Measurements from ENCODE around the gene LIF.
"Not testable (repeated sequence)": the region's sequence is repeated elsewhere in the genome, so short reads cannot be mapped to it uniquely, and the experiment has no call there.

LIF gene

DNA sequence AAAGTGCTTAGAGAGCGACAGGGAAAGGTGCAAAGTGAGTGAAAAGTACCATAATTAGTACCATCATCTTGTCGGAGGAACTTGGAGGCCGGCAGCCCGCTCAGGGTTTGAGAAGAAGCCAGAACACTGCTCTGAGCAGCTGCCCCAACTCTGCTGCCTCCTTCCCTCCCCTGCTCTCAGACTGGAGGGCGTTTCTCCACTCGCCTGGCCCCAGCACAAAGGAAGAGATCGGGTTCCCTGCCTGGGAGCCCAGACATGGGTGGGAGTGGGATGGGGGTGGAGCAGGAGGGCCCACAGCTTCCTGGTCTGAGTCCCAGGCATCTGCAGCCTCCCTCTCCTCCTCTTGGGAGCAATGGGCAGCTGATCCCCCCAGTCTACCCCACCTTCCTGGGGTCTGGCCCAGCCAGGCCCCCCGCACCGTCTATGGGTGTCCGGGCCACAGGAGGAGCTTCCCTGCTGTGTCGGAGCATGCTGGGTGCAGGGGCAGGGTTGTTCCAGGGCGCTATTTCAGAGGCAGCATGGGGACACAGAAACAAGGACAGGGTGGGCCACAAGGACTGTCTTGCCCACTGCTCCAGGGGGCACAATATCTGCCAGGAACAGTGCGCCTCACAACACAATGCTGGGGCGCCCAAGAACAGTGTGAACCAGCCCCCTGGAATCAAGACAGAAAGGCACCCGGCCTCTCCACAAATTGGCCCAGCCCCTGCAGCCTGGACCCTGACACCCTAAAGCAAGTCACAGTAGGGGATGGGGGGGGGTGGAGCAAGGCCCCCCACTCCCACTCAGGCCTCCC lies 4.8 kb downstream of the LIF start:
- DNase-seq: no peak

DNA sequence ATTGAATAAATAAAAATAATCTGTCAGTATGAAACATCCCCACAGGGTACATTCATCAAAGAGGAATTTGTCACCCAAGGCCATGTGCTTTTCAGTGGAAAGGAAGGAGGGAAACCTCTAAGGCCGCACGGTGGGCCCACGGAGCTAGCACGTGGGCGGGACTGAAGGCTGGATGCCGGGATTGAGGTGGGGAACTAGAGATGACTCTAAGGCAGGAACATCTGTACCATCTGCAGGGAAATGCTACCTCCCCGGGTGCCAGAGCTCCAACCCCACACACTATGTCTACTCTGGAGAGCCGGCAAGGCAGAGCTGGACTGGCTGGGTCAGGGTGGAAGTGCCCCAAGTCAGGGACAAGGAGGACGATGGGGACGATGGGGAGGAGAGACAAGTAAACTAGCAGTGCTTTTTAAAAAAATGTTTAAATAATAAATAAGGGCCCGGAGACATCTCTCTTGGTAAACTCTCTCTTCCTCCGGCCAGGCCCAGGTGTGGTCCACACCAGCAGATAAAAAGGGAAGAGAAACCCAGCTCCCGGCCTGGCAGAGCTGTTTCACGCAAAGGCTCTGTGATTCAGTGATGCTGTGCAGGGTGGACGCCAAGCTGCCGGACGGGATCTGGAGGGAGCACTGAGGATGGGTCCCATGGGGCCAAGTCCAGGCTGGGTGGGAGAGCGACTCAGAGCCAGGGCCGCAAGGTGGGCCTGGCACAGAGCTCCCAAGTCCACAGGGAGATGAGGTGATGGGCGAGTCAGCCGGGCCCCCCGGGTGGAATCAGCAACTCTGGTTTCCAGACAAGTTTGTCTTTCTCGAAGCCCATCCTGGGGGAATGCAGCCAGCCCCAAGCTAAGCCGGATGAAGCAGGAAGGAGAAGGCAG lies 5.8 kb downstream of the LIF start:
- DNase-seq: no peak

GRCh38 chr22:30239488-30240405 lies 6.8 kb downstream of the LIF start:
- no peak for DNase-seq

- DNase-seq: no peak
Measured at GRCh38 chr22:30238661-30239487, 7.7 kb downstream of the LIF start.

- no peak for DNase-seq
Measured at GRCh38 chr22:30238136-30238535, 8.4 kb downstream of the LIF start.

- no peak for DNase-seq
Measured at GRCh38 chr22:30236875-30237274, 9.7 kb downstream of the LIF start.

DNA sequence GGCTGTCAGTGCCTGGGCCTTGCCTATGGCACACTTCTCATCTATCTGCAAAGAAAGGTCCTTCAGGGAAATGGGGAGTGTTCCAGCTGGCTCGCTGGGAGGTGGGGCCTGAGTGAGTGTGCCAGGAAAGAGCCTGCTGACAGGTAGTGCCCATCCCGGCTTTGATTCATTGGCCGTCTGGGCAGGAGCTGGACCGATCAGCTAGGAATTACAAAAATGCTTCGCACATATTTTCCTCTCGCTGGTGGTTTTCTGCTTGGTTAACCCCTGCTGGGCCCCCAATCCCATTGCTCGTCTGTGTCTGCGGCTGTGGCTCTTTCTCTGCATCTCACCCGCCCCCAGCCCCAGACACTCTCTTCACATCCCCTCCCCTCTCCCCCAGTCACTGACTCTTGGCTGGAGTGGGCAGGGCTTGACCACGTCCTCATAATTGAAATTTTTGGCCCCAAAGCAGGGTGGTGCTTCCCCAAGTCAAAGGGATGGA lies 10.8 kb downstream of the LIF start:
- DNase-seq: no peak

DNA sequence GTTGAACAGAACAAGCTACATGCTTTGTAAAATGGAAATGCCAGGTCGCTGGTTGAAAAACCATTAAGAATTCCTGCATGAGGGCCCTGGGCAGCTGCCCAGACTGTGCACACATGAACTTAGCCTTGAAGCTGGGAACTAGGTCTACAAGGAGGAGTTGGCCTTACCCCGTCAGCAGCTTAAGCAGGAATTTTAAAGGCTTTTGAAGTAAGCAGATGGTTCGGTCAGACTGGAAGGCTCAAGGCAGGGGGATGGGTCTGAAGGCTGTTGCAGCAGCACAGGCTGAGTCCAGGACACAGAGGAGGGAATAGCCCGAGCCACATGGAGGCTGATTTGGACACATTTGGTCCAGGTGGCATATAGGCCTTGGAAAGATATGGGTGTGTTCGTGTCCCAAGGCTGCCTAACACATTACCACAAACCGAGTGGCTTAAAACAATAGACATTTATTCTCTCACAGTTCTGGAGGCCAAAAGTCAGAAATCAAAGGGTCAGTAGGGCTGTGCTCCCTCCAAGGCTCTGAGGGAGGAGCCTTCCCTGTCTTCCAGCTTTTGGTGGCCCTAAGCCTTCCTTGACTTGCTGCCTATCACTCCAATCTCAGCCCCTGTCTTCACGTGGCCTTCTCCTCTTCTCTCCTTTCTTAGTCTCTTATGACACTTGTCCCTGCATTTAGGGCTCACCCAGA lies 11.6 kb downstream of the LIF start:
- DNase-seq: no peak

- not testable (repeated sequence) for DNase-seq
Measured at GRCh38 chr22:30234325-30234724, 12.2 kb downstream of the LIF start.

- DNase-seq: no peak
Measured at GRCh38 chr22:30233582-30233981, 13.0 kb downstream of the LIF start.

DNA sequence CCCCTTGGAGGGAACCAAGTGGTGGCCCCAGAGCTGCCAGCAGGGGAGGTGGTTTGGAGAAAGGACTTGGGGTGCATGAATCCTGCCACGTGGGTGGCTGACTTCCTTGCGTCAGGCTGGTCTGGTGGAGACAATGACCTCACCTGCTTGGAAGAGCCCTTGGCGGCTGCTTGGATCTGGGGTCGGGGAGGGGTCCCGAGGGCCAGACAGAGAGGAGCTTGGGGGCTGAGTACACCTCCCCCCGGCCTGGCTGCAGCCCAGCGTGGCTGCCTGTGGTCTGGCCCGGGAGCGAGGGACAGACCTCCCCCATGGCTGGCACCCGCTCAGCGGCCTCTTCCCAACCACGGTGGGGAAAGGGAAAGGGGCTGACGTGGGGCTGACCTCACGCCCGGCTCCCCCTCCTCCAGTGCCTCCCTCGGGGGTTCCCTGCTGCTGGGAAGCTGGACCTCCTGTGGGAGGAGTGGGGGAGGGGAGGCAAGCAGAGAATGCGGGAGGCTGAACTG lies 13.8 kb downstream of the LIF start:
- DNase-seq: no peak

DNA sequence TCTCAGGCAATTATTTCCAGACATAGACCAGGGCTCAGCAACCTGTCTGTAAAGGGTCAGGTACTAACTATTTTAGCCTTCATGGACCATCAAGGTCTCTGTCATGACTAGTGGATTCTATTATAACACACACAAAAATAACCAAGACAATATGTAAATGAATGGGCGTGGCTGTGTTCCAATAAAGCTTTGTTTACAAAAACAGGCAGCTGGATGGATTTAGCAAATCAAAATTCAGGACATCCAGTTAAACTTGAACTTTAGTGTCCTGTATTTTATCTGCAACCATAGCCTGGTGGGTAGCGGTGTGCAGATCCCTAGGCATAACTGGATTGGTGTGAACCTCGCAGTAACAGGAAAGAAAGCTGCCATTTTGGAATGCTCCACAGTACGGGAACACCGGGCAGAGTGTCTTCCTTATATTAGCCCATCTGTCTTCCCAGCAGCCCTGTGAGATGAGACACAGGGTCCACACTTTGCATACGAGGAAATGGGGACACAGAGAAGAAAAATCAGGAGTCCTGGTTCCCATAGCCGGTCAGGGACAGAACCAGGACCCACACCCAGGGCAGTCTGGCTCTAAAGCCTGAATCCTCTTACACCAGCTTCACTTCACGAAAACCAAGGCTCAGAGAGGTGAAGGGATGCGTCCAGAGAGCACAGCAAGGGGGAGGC lies 15.6 kb downstream of the LIF start:
- DNase-seq: no peak

GRCh38 chr22:30230330-30230729 lies 16.2 kb downstream of the LIF start:
- no peak for DNase-seq

DNA sequence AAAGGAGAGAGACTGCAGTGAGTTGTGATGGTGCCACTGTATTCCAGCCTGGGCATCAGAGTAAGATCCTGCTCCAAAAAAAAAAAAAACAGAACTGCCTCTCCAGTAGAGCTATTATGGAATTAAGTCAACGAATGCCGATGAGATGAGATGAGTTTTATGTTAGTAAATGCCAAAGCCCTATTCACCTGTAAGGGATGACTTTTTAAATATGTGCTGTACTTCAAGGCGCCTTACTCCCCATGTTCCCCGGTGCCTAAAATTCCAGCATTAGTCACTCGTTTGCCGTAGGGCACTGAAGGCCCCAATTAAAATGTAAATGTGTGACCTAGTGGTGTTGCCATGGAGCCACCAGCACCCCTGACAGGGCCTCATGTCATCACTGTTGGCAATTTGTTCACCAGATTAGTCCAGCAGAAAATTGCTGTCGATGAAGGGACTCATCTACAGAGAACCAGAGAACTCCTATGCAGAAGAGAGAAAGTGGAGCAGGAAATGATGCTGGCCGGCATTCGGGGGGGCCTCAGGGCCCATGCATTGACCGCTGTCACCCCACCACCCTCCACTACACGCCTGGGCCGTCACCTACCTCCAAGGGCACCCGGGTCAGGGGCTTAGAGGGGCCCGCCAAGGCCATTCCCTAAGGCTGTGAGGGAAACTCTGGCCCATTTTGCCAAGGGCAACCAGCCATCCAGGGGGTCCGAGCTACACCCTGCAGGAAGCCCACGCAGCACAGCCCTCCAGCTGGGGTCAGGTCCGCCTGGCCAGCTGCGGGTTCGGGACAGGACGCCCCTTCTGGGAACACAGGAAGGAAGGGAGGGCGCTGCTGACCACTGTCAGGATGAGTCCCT lies 17.8 kb downstream of the LIF start:
- no peak for DNase-seq

DNA sequence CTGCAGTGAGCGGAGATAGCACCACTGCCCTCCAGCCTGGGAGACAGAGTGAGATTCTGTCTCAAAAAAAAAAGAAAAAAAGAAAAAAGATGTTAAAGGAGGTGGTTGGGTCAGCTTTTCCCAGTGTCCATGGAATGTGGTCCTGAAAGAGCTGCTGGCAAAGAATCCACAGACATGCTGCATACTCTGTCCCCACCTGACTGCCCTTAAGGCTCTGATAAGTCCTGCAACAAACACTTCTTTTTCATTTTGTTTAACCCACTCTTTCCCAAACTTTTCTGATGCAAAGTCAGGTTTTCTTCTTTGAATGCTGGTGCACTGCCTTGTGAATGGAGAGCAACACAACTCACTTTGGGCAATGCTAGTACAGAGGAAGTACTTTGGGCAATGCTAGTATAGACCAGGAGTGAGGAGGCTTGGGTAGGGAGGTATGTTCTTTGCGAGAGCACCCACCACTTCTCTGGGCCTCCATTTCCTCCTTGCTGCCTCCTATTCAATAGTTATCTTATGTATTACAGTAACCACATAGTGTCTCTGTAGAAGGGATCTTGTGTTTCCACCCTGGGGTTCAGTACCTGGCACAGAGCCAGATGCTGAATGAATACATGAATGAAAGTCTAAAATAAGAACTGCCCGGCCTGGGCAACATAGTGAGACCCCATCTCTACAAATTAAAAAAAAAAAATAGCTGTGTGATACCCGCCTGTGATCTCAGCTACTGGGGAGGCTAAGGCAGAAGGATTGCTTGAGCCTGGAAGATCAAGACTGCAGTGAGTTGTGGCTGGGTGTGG lies 18.9 kb downstream of the LIF start:
- DNase-seq: no peak

GRCh38 chr22:30226192-30226832 lies 20.2 kb downstream of the LIF start:
- DNase-seq: no peak

GRCh38 chr22:30225220-30225927 lies 21.2 kb downstream of the LIF start:
- no peak for DNase-seq

Measured in NCI-H1048 (cell line).